HG02610 (cell line): ENCODE results near the gene GMPPA.

ENCODE experiments used
- ATAC-seq: cut with Tn5 transposase; IDR thresholded peaks from one replicate; pipeline ENCODE4 v1.9.1; 2021; ENCODE audit warnings: mild to moderate bottlenecking, moderate library complexity; ENCODE audit not compliant: unreplicated experiment

GMPPA gene

GRCh38 chr2:219553463-219553963, 54.8 kb downstream of the GMPPA start:
- ATAC-seq, result no peak

GRCh38 chr2:219554350-219554749, 55.7 kb downstream of the GMPPA start:
- no peak for ATAC-seq

DNA sequence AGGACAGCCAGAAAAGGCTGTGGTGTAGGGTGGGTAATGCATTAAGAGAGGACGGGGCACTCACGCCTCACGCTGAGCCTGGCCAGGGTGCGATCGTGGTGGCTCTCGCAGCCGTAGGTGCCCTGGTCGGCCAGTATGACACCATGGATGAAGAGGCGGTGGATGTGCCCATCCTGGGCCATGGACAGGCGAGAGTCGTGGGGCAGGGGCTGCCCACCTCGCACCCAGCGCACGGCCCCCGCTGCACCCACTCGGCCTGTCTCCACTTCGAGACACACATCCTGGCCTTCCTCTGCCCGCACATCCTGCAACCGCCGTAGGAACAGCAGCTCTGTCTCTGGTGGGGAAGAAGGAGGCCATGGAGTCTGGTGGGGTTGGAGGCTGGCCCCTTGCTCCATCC, 57.3 kb downstream of the GMPPA start:
- no peak for ATAC-seq

- no peak for ATAC-seq
Measured at GRCh38 chr2:219556413-219556812, 57.7 kb downstream of the GMPPA start.
